Ovary (tissue), 3 donors: ENCODE data around the gene ALOX12B.

ENCODE experiments used
- POLR2A ChIP-seq: fragments of 450-650 bp; IDR thresholded peaks from one replicate; pipeline ENCODE4 v1.6.1; 2017; ENCODE audit warnings: antibody characterized with exemption, mild to moderate bottlenecking, moderate library complexity
- TF ChIP-seq, protein P1 (sequence below), 3 donors: fragments of 450-650 bp in 2 of 3; fragments of 200-600 bp in 1 of 3; IDR thresholded peaks; one replicate each; pipeline versions ENCODE4 v1.5.1 to v1.8.0; 2016 to 2022; ENCODE audit warnings: antibody characterized with exemption in 3 of 3, mild to moderate bottlenecking in 1 of 3
- donor health status: DM: no; HTN: no; CAD: no.

DNA sequence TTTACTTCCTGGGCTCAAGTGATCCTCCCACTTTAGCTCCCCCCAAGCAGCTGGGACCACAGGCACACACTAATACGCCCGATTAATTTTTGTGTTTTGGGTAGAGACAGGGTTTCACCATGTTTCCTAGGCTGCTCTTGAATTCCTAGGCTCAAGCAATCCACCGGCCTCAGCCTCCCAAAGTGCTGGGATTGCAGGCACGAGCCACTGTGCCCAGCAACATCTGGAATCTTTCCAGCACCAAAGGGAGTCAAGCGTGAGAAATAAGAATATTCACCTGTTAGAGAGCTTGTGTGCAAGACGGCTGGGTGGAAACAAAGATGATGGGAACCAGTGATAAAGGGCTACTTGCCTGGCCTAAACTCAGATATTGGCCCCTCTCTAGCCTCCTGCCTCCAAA lies 14.2 kb upstream of the ALOX12B start:
- TF ChIP-seq, protein P1, sequence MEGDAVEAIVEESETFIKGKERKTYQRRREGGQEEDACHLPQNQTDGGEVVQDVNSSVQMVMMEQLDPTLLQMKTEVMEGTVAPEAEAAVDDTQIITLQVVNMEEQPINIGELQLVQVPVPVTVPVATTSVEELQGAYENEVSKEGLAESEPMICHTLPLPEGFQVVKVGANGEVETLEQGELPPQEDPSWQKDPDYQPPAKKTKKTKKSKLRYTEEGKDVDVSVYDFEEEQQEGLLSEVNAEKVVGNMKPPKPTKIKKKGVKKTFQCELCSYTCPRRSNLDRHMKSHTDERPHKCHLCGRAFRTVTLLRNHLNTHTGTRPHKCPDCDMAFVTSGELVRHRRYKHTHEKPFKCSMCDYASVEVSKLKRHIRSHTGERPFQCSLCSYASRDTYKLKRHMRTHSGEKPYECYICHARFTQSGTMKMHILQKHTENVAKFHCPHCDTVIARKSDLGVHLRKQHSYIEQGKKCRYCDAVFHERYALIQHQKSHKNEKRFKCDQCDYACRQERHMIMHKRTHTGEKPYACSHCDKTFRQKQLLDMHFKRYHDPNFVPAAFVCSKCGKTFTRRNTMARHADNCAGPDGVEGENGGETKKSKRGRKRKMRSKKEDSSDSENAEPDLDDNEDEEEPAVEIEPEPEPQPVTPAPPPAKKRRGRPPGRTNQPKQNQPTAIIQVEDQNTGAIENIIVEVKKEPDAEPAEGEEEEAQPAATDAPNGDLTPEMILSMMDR (IDR thresholded peaks at IDR 0.05), result no peak
- no peak for TF ChIP-seq POLR2A
